ENCODE results near the gene POU3F2. TPM values are rescaled to one million over a fixed set of nuclear protein-coding genes. Genes with fewer than 3 reads are reported as not detected.

POU3F2 gene
- total RNA-seq, 1 donor from 2014 or later, result 142 TPM

- DNase-seq (ENCODE audit: low spot score in 2 of 2), result no peak
- no peak for FAIRE-seq
Measured at GRCh38 chr6:98842342-98843180, 8.2 kb downstream of the POU3F2 start.

DNA sequence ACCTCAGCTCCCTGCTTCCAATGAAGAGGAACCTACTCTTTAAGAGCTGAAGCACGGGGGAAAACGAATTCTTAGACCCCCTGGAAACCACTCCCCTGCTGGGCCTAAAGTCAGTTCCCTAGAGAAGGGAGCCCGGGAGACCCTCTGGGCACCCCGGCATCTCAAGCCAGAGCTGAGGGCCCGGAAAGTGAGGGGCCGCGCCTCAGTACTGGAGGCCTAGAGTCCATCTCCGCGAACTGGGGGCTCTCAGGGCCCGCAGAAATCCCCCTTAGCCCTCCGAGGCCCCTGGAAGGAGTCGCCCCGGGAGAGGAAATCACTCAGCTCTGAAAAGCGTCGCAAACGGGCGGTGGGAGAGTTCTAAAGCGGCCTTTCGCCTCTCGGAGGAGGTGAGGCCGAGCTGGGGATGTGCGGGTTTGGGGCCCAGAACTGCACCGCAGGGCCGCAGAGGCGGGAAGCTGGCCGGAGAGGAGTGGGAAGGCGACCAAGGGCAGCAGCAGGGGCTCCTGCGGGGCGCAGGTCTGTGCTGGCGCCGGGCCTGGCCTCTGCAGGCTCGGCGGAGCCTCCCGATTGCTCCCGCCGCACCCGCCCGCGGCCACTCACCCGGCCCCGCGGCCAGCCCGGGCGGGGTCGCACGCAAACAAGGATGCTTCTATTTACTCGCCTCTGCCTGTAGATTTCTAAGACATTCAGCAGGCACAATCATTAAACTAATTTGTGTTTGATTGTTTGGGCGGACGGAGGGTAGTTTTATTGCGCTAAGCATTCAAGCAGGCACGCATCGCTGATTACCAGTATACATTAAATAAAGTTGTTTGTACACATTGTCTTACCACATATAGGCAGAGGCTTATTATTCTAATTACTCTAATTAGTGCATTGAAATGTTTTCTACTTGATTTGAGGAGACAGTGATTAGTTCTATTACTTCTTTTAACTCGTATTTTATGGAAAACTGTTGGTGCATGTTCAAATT, 9.2 kb downstream of the POU3F2 start:
- FAIRE-seq (no peak), DNase-seq (ENCODE audit: low spot score in 2 of 2) (peak in 1 of 2 donors; percentile 59)

- DNase-seq (ENCODE audit: low spot score in 2 of 2), result peak in 1 of 2 donors; percentile 52
- FAIRE-seq, result no peak
Measured at GRCh38 chr6:98844244-98845210, 10.2 kb downstream of the POU3F2 start.

DNA sequence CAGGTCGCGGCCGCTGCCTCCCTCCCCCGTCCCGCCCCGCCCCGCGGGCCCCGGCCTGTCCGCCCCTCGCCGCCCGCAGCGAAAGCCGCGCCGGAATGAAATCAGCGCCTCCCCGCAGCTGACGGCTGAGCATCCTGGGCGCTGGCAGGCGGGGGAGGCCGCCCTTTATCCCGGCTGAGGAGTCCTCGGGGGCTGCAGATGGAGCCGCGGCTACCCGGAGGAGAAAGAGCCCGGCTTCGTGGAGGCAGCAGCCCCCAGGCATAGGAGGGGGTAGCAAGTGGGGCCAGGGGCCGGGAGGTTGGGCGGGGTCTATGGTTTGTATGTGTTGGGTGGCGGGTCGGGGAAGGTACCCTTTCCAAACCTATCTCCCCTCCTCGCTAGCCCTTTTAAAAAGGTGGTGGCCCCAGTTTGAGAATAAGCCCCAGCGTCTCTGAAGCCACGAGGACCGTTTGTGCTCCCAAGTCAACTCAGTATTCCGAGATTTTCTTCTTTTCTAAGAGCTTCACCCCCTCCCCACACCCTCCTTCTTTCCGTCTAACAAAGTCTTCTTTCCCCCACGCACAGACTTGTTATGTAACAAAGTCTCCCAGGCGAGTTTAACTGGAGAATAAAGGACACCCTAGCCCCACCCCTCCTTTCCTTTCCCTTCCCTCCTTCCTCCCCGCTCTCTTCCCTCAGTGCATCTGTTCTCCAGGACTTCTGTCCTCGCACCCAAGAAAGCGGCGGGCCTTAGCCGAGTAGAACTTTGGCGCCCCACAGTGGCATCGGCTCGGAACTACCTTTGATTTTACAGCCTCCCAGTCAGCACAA, 11.0 kb downstream of the POU3F2 start:
- FAIRE-seq (peak; percentile 6), DNase-seq (ENCODE audit: low spot score in 2 of 2) (peak; percentile 83 to 89)

GRCh38 chr6:98846021-98846380, 11.6 kb downstream of the POU3F2 start:
- FAIRE-seq (no peak), DNase-seq (ENCODE audit: low spot score in 2 of 2) (no peak)

GRCh38 chr6:98847416-98847778, 13.0 kb downstream of the POU3F2 start:
- no peak for FAIRE-seq
- peak in 1 of 2 donors; percentile 14 for DNase-seq (ENCODE audit: low spot score in 2 of 2)

DNA sequence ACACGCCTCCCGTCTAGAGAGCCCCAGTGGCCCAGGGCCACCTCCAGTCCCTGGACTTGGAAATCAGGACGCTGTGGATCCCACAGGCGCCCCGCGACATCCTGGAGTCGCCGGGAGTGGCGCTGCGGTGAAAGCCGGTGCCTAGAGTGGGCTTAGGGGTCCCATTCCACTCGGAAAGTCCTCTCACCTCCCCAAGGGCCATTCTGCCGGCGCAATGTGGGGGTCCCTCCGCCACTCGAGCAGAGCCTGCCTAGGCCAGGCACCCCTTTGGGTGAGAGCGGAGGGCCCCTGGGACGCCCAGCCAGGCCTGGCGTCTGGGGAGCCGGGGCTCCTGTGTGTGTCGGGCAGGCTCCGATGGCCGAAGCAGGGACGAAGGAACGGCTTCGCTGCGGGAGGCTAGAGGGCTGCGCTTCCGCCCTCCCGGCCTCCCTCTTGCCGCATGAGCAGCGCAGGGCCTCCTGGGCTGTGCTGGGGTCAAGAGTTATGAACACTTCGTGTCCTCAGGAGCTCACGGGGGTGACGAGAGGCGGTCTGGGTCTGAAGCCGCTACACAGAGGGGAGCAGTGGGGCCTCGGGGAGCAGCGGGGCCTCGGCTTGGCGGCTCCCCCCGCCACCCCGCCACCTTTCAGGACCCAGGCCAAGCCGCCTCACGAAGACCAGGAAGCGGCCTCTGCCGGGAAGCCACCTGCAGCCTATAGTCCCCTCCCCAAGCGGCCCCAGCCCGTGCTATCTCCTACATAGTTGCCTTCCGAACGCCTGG, 13.6 kb downstream of the POU3F2 start:
- DNase-seq (ENCODE audit: low spot score in 2 of 2) (peak in 1 of 2 donors; percentile 8), FAIRE-seq (no peak)

DNA sequence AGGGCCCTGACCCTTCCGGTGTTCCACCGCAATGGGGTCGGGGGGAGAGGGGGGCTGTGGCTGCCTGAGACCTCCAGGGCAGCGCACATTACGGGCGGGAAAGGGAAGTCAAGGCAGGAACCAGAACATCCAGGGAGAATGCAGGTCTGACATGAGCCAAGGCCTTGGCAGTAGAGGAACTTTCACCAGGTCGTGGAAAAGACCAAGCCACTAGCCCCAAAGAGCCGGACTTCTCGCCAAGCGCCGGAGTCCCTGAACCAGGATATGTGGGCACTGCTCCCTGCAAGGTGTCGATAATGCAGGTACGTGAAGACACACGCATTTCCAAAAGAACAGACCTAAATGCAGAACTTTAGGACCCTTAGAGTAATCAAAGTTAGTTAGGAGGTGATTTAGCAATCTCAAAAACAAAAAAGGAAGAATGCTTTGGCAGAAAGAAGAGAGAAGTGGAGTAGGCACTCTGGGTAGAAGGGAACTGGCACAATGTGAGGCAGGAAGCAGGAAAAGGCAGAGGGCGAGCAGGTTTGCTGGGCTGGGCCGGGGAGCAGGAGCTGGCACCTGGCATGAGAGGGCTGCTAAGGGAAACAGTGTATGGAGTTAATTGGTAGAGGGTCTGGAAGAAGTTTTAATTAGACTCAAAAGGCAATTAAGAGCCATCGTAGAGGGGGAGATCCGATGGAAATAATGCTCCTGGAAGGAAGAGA, 14.3 kb downstream of the POU3F2 start:
- FAIRE-seq (no peak), DNase-seq (ENCODE audit: low spot score in 2 of 2) (peak in 1 of 2 donors; percentile 2)

DNA sequence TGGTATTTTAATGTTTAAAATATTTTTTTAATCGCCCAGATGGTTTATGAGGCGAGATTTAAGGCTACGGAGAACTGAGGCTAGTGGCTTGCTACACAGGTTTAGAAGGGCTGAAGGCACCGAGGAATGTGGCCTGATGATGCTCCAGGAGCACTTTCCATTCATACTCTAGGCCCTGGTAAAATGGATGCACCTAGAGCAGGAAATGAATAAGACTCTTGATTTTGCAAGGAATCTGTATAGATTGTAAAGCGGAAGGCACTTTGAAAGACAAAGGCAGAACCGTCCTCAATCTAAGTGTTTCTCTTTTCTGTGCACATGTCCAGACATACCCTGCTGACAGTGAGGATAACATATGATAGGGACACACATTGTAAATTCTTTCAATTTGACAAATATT, 30.1 kb downstream of the POU3F2 start:
- no peak for DNase-seq (ENCODE audit: low spot score in 2 of 2)
- FAIRE-seq, result no peak

DNA sequence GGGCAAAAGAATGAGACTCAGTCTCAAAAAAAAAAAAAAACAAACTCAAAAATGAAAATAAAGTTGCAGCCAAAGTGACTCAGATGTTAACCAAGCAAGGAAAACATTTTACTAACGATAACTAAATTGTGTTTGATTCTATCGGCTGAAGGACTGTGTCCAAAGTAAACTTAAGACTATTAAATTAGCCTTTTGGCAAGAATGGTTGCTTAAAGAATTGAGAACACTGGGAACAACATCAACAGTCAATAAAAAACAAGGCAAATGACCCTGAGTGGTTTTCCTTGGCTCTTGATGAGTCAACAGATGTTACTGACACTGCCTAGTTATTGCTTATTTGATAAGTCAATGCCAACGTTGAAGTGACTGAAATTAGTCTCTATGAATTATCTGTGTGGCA, 36.7 kb downstream of the POU3F2 start:
- no peak for DNase-seq (ENCODE audit: low spot score in 2 of 2)
- no peak for FAIRE-seq

- no peak for DNase-seq (ENCODE audit: low spot score in 2 of 2)
- no peak for FAIRE-seq
Measured at GRCh38 chr6:98871821-98872220, 37.4 kb downstream of the POU3F2 start.

GRCh38 chr6:98875375-98875774, 41.0 kb downstream of the POU3F2 start:
- FAIRE-seq, result no peak

GRCh38 chr6:98877250-98877649, 42.9 kb downstream of the POU3F2 start:
- no peak for FAIRE-seq
- no peak for DNase-seq (ENCODE audit: low spot score in 2 of 2)

More at GRCh38 chr6:98875375-98875774, 41.0 kb downstream of the POU3F2 start:
- no peak for DNase-seq (ENCODE audit: low spot score in 2 of 2)

GRCh38 chr6:98880486-98880885, 46.1 kb downstream of the POU3F2 start:
- no peak for DNase-seq (ENCODE audit: low spot score in 2 of 2)
- FAIRE-seq, result no peak

DNA sequence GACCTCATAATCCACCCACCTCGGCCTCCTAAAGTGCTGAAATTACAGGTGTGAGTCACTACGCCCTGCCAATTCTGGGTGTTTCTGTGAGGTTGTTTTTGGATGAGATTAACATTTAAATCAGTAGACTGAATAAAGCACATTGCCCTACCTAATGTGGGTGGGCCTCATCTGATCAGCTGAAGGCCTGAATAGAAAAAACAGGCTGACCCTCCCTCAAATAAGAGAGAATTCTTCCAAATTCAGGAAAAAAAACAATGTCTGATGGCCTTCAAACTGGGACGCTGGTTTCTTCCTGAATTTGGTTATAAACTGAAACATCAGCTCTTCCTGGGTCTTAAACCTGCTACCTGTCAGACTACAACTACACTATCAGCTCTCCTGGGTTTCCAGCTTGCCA, 51.0 kb downstream of the POU3F2 start:
- FAIRE-seq, result no peak
- no peak for DNase-seq (ENCODE audit: low spot score in 2 of 2)

DNA sequence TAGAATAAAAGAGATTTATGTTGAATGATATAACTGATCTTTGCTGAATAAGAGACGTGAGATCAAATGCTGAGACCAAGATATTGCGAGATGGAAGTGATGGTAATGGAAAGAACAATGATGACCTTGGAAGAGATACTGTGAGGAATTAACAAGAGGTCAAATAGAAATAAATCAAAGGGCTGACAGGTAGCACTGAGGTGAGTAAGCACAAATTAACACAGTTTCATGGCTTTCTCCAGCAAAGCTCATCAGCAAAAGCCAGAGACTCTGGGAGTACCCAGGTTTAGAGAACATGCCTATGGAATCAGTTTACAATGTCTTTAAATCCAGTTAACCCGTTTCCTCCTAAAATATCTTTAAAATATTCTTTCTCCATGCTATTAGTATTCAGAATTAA, 53.3 kb downstream of the POU3F2 start:
- DNase-seq (ENCODE audit: low spot score in 2 of 2), result no peak
- FAIRE-seq, result no peak

Measured in frontal cortex (tissue), 4 donors.